Upper lobe of left lung (tissue), 6 donors: ENCODE measurements around the gene PYCR2. TPM values are rescaled to one million over a fixed set of nuclear protein-coding genes. Genes with fewer than 3 reads are reported as not detected.

Experiments used
- ATAC-seq, 2 donors: fragments of 200-7000 bp; cut with Tn5 transposase; one replicate each; pipeline ENCODE4 v1.9.1; 2022; ENCODE audit warnings: mild to moderate bottlenecking in 2 of 2, moderate library complexity in 2 of 2; ENCODE audit not compliant: low FRiP score in 2 of 2
- DNase-seq, 2 donors: peaks; one replicate each; pipeline ENCODE4 v3.0.0-alpha.2; 2019 to 2020
- H3K27ac ChIP-seq, 4 donors: fragments of 200-600 bp; sonication (generic); one replicate each; pipeline ENCODE4 v1.5.1; 2016 to 2019
- H3K27me3 ChIP-seq, 4 donors: fragments of 200-600 bp; sonication (generic); one replicate each; pipeline ENCODE4 v1.5.1; 2017 to 2019
- H3K36me3 ChIP-seq, 4 donors: fragments of 200-600 bp; sonication (generic); one replicate each; pipeline ENCODE4 v1.5.1; 2016 to 2019
- H3K4me1 ChIP-seq, 4 donors: fragments of 200-600 bp; sonication (generic); one replicate each; pipeline ENCODE4 v1.5.1; 2018 to 2019
- H3K4me3 ChIP-seq, 4 donors: fragments of 200-600 bp; sonication (generic); one replicate each; pipeline ENCODE4 v1.5.1; 2017 to 2019; ENCODE audit warnings: mild to moderate bottlenecking in 2 of 4, moderate library complexity in 1 of 4
- H3K9me3 ChIP-seq, 4 donors: fragments of 200-600 bp; sonication (generic); one replicate each; pipeline ENCODE4 v1.5.1; 2018 to 2019
- CTCF ChIP-seq, 6 experiments: fragments of 450-650 bp in 4 of 6; fragments of 200-600 bp in 2 of 6; sonication (generic) in 2 of 6; IDR thresholded peaks; one replicate each; pipeline ENCODE4 v1.5.1; 2016 to 2019; ENCODE audit warnings: antibody characterized with exemption in 6 of 6
- EP300 ChIP-seq, 4 donors: sonication (generic); formaldehyde crosslinking; IDR thresholded peaks; one replicate each; pipeline ENCODE4 v1.5.1; 2017; ENCODE audit warnings: antibody characterized with exemption in 4 of 4, control low read depth in 2 of 4
- POLR2A ChIP-seq, 4 donors: fragments of 450-650 bp; IDR thresholded peaks; one replicate each; pipeline ENCODE4 v1.5.1; 2016 to 2017; ENCODE audit warnings: antibody characterized with exemption in 4 of 4, mild to moderate bottlenecking in 2 of 4
- POLR2AphosphoS5 ChIP-seq, 2 donors: sonication (generic); formaldehyde crosslinking; IDR thresholded peaks; one replicate each; pipeline ENCODE4 v1.5.1; 2017; ENCODE audit warnings: antibody characterized with exemption in 2 of 2
- WGBS, 2 donors: methylation state at CpG; one replicate each; pipeline ENCODE4 v1.1.5; 2017 to 2018; 5-methylcytosine and 5-hydroxymethylcytosine counted together
- total RNA-seq, 6 donors: library from RNA; depleted of rRNA in 4 of 6; stranded (reverse); fragments of >200 nt in 4 of 6; gene quantifications; one replicate each; pipeline versions ENCODE4 v1.1.0 to v1.2.1, GENCODE V29; 2016 to 2021
- donor health status: DM: no; HTN: no; CAD: no; lungs with moderate emphysema.
- donor health status: DM: no; HTN: yes; CAD: no; lungs with severe emphysema.

PYCR2 gene
- total RNA-seq, 6 donors from 2014 or later = 49.4 to 115 (median 69.6) TPM

- WGBS, 2 donors = 2% methylated on average over 11 to 44 of the region's 64 CpGs
Measured at GRCh38 chr1:225881959-225882693, 41.9 kb downstream of the PYCR2 start, which contains the start of gene TMEM63A. TSS of gene TMEM63A (minus strand) at chr1:225882380. CDS start at chr1:225877580, 4,800 bp downstream.

GRCh38 chr1:225881081-225881958 is 42.7 kb downstream of the PYCR2 start:
- peak overlapping the region; percentile 89 to 94 (median 91) for H3K27ac ChIP-seq
- H3K4me3 ChIP-seq = peak overlapping the region; percentile 59 to 92 (median 77)
- 0 to 4% methylated on average over 5 to 23 of the region's 25 CpGs for WGBS, 2 donors
- H3K27me3 ChIP-seq = no peaks in the 10 kb centered on the region
- no peaks in the 10 kb centered on the region for H3K9me3 ChIP-seq
- TF ChIP-seq CTCF (IDR thresholded peaks at IDR 0.05) (no peak), POLR2A (IDR thresholded peaks at IDR 0.05) (no peak), POLR2AphosphoS5 (IDR thresholded peaks at IDR 0.05) (no peak), EP300 (IDR thresholded peaks at IDR 0.05) (no peak)
- H3K36me3 ChIP-seq = peaks cover 0 to 15% (median 9%) of the 10 kb centered on the region in 4 donors
- H3K4me1 ChIP-seq = peaks cover 48 to 60% (median 53%) of the 10 kb centered on the region in 4 donors
- ATAC-seq (peak; percentile 66 to 74), DNase-seq (peak in 1 of 2 donors; percentile 68)

More at GRCh38 chr1:225881959-225882693, 41.9 kb downstream of the PYCR2 start, which contains the start of gene TMEM63A:
- peak within 1 kb of the TSS; percentile 59 to 92 (median 77) for H3K4me3 ChIP-seq
- peak; percentile 92 to 95 for ATAC-seq
- no peaks in the 10 kb centered on the region for H3K27me3 ChIP-seq
- TF ChIP-seq CTCF (IDR thresholded peaks at IDR 0.05) (peak; percentile 39 to 78 (median 64)), POLR2A (IDR thresholded peaks at IDR 0.05) (peak in 3 of 4 donors; percentile 34 to 91 (median 61)), EP300 (IDR thresholded peaks at IDR 0.05) (no peak), POLR2AphosphoS5 (IDR thresholded peaks at IDR 0.05) (peak; percentile 23 to 87)
- H3K4me1 ChIP-seq = peaks cover 47 to 52% (median 48%) of the 10 kb centered on the region in 4 donors
- H3K27ac ChIP-seq = peak within 1 kb of the TSS; percentile 89 to 94 (median 91)
- no peaks in the 10 kb centered on the region for H3K9me3 ChIP-seq
- peaks cover 0 to 7% (median 3%) of the 10 kb centered on the region in 4 donors for H3K36me3 ChIP-seq
- peak; percentile 94 to 97 for DNase-seq

GRCh38 chr1:225880636-225881035 is 43.4 kb downstream of the PYCR2 start:
- peak in 1 of 2 donors; percentile 47 for DNase-seq
- Histone ChIP-seq H3K4me1 (peaks cover 48 to 67% (median 54%) of the 10 kb centered on the region in 4 donors), H3K9me3 (no peaks in the 10 kb centered on the region), H3K27me3 (no peaks in the 10 kb centered on the region), H3K27ac (peak overlapping the region; percentile 89 to 94 (median 91)), H3K36me3 (peaks cover 0 to 20% (median 9%) of the 10 kb centered on the region in 4 donors), H3K4me3 (peak overlapping the region in 3 of 4 donors; percentile 59 to 92 (median 73))
- TF ChIP-seq POLR2AphosphoS5 (IDR thresholded peaks at IDR 0.05) (no peak), EP300 (IDR thresholded peaks at IDR 0.05) (no peak), POLR2A (IDR thresholded peaks at IDR 0.05) (no peak), CTCF (IDR thresholded peaks at IDR 0.05) (no peak)
- no peak for ATAC-seq
- 27 to 49% methylated on average over 5 of the region's 5 CpGs for WGBS, 2 donors

GRCh38 chr1:225880222-225880588 is 43.8 kb downstream of the PYCR2 start:
- no peak for TF ChIP-seq POLR2AphosphoS5 (IDR thresholded peaks at IDR 0.05)
- TF ChIP-seq POLR2A (IDR thresholded peaks at IDR 0.05) = no peak
- TF ChIP-seq CTCF (IDR thresholded peaks at IDR 0.05) = no peak
- ATAC-seq = no peak

More at GRCh38 chr1:225880222-225880588, 43.8 kb downstream of the PYCR2 start:
- H3K4me1 ChIP-seq = peaks cover 50 to 71% (median 55%) of the 10 kb centered on the region in 4 donors
- DNase-seq = no peak
- H3K27me3 ChIP-seq = no peaks in the 10 kb centered on the region
- H3K36me3 ChIP-seq = peaks cover 0 to 24% (median 11%) of the 10 kb centered on the region in 4 donors
- 57% methylated on average over 2 of the region's 2 CpGs; no CpG with 5 or more reads in 1 of the 2 donors for WGBS, 2 donors
- H3K27ac ChIP-seq = peak overlapping the region; percentile 55 to 94 (median 90)
- no peaks in the 10 kb centered on the region for H3K9me3 ChIP-seq
- peak overlapping the region in 1 of 4 donors; percentile 92 for H3K4me3 ChIP-seq
